PC-3 (cell line): ENCODE data around the gene TMEM181. TPM values are rescaled to one million over a fixed set of nuclear protein-coding genes. Genes with fewer than 3 reads are reported as not detected.
"Not testable (repeated sequence)": the region's sequence is repeated elsewhere in the genome, so short reads cannot be mapped to it uniquely, and the experiment has no call there.

Source experiments
- ATAC-seq: fragments of 200-7000 bp; cut with Tn5 transposase; 2 replicates; pipeline ENCODE4 v1.9.1; 2020; ENCODE audit warnings: mild to moderate bottlenecking, moderate library complexity
- BruUV-seq: library from RNA; stranded (reverse); fragments of 400-500 nt; replicated peaks from 2 replicates; lab custom pipeline; 2021; lab: Mats Ljungman, UMichigan
- CTCF ChIA-PET: fragments of 300-600 bp; sonication (Branson Sonifier 250); formaldehyde crosslinking; loops from one replicate; lab custom pipeline; 2022; ENCODE audit warnings: antibody characterized with exemption; lab: Charles Lee
- POLR2A ChIA-PET: fragments of 300-600 bp; sonication (Branson Sonifier 250); formaldehyde crosslinking; loops from one replicate; lab custom pipeline; 2022; ENCODE audit warnings: antibody characterized with exemption; ENCODE audit not compliant: unreplicated experiment; lab: Charles Lee
- DNase-seq: peaks from one replicate; pipeline ENCODE4 v3.0.0-alpha.2; 2015
- H2AFZ ChIP-seq: fragments of 300-600 bp; sonication (generic); 2 replicates; pipeline ENCODE4 v1.6.0; 2016; ENCODE audit warnings: antibody characterized with exemption, low read length
- H3F3A ChIP-seq: fragments of 300-600 bp; sonication (generic); one replicate; pipeline ENCODE4 v1.6.0; 2017; ENCODE audit warnings: antibody characterized with exemption, low read length, control low read depth, mild to moderate bottlenecking; ENCODE audit not compliant: unreplicated experiment
- H3K27ac ChIP-seq: fragments of 300-600 bp; sonication (generic); 2 replicates; pipeline ENCODE4 v1.5.1; 2016; ENCODE audit warnings: mild to moderate bottlenecking, low read length
- H3K27me3 ChIP-seq: fragments of 300-600 bp; sonication (generic); 2 replicates; pipeline ENCODE4 v1.6.1; 2016; ENCODE audit warnings: low read length, mixed read lengths
- H3K36me3 ChIP-seq: fragments of 300-600 bp; sonication (generic); 2 replicates; pipeline ENCODE4 v1.6.1; 2016; ENCODE audit warnings: low read depth, mixed run types, low read length, mixed read lengths
- H3K4me1 ChIP-seq: fragments of 300-600 bp; sonication (generic); 2 replicates; pipeline ENCODE4 v1.5.1; 2016; ENCODE audit warnings: low read length; ENCODE audit not compliant: insufficient read depth
- H3K4me2 ChIP-seq: fragments of 300-600 bp; sonication (generic); 2 replicates; pipeline ENCODE4 v1.6.0; 2016; ENCODE audit warnings: low read length
- H3K4me3 ChIP-seq: fragments of 300-600 bp; sonication (generic); 2 replicates; pipeline ENCODE4 v1.5.1; 2016; ENCODE audit warnings: mild to moderate bottlenecking, low read length, mixed read lengths
- H3K79me2 ChIP-seq: fragments of 300-600 bp; sonication (generic); 2 replicates; pipeline ENCODE4 v1.6.1; 2017; ENCODE audit warnings: low read length, mixed read lengths
- H3K9ac ChIP-seq: fragments of 300-600 bp; sonication (generic); 2 replicates; pipeline ENCODE4 v1.6.0; 2016; ENCODE audit warnings: mild to moderate bottlenecking, low read length
- H3K9me2 ChIP-seq: fragments of 300-600 bp; sonication (generic); replicated peaks from 2 replicates; pipeline ENCODE4 v1.6.1; 2016; ENCODE audit warnings: mixed run types, low read length, mixed read lengths
- H3K9me3 ChIP-seq: fragments of 300-600 bp; sonication (generic); 2 replicates; pipeline ENCODE4 v1.6.1; 2016; ENCODE audit warnings: low read length, mixed read lengths
- H4K20me1 ChIP-seq: fragments of 300-600 bp; sonication (generic); 2 replicates; pipeline ENCODE4 v1.6.1; 2016; ENCODE audit warnings: low read length, mixed read lengths
- EZH2 ChIP-seq: fragments of 300-600 bp; sonication (generic); IDR thresholded peaks from one replicate; pipeline ENCODE4 v1.6.1; 2017; ENCODE audit warnings: antibody characterized with exemption, mild to moderate bottlenecking, low read length; ENCODE audit not compliant: unreplicated experiment
- EZH2phosphoT487 ChIP-seq: fragments of 300-600 bp; sonication (generic); IDR thresholded peaks from 2 replicates; pipeline ENCODE4 v1.6.1; 2018; ENCODE audit warnings: mild to moderate bottlenecking, antibody characterized with exemption, low read length, borderline replicate concordance
- intact Hi-C: fragments of 100-400 bp; cut with micrococcal nuclease; formaldehyde crosslinking; loops from 2 replicates; pipeline ENCODE4 v1.9.0; 2023
- total RNA-seq: library from RNA; depleted of rRNA; stranded (reverse); fragments of >200 nt; gene quantifications from 2 replicates; pipeline ENCODE4 v1.2.3, GENCODE V29; 2014
- TF ChIP-seq, protein P1 (sequence below): fragments of 300-600 bp; sonication (generic); conservative IDR thresholded peaks from 2 replicates; pipeline ENCODE4 v1.5.1; 2017; ENCODE audit warnings: antibody characterized with exemption, low read depth, mild to moderate bottlenecking, low read length

Gene TMEM181
- total RNA-seq, 1 experiment from 2014 or later = 13.7 TPM

DNA sequence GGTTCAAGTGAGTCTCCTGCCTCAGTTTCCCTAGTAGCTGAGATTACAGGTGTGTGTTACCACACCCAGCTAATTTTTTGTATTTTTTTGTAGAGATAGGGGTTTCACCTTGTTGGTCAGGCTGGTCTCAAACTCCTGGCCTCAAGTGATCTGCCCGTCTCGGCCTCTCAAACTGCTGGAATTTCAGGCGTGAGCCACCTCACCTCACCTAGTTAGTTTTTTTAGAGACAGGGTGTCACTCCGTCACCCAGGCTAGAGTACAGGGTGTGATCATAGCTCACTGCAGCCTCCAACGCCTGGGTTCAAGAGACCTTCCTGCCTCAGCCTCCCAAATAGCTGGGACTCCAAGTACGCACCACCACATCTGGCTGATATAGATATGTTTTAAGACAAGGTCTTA lies 112.8 kb downstream of the TMEM181 start:
- intact Hi-C loops = no loop called here

DNA sequence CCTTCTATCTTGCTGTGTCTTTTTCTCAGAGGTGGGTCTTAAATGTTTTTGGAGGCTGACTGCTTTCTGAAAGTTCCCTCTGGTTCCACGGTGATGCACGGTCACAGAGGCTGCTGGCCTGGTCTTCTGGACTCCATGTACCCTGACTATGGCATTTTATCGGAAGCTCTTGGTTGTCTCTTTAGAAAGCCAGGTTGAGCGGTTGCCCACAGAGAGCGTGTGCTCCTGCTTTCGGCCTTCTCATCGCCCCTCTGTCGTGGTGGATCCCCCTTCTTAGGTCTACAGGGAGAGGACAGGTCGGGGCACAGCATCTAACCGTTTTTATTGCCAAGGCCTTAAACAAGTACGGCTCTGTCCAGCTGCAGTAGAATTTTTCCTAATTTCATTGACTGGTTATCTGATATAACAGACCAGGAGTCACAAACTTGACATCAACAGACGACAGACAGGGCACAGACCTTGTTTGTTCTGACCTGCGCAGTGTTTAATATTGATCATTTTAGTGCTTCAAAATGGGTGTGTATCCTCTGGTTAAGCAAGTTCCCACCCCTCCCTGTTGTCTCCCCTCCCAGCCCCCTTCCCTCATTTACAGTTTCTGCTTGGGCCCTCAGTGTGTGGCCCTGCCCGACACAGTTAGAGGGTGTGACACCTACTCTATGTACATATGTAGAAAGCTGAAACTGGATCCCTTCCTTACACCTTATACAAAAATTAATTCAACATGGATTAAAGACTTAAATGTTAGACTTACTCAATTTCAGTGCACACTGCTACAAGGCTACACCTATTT lies 114.6 kb downstream of the TMEM181 start:
- no peak overlapping the region for H3K4me3 ChIP-seq
- ChIA-PET POLR2A (no interaction called here), CTCF (no interaction called here)
- H3K4me1 ChIP-seq = no peaks in the 10 kb centered on the region
- H3K27me3 ChIP-seq = no peaks in the 10 kb centered on the region
- H3K36me3 ChIP-seq = no peaks in the 10 kb centered on the region
- no peaks in the 10 kb centered on the region for H3F3A ChIP-seq
- H3K4me2 ChIP-seq = no peak overlapping the region
- intact Hi-C loops = no loop called here
- H4K20me1 ChIP-seq = no peaks in the 10 kb centered on the region
- ATAC-seq (no peak), DNase-seq (no peak)
- no peaks in the 10 kb centered on the region for H3K79me2 ChIP-seq
- BruUV-seq = no TSS peak
- no peak overlapping the region for H2AFZ ChIP-seq
- no peak overlapping the region for H3K9ac ChIP-seq
- no peak overlapping the region for H3K27ac ChIP-seq
- H3K9me3 ChIP-seq = no peaks in the 10 kb centered on the region
- no peaks in the 10 kb centered on the region for H3K9me2 ChIP-seq
- TF ChIP-seq EZH2 (no peak), EZH2phosphoT487 (no peak)

More for the DNA sequence above, 112.8 kb downstream of the TMEM181 start:
- ChIA-PET CTCF (no interaction called here), POLR2A (no interaction called here)
- no peak overlapping the region for H3K4me3 ChIP-seq
- no peaks in the 10 kb centered on the region for H3F3A ChIP-seq
- TF ChIP-seq EZH2phosphoT487 (no peak), EZH2 (no peak)
- TF ChIP-seq, protein P1, sequence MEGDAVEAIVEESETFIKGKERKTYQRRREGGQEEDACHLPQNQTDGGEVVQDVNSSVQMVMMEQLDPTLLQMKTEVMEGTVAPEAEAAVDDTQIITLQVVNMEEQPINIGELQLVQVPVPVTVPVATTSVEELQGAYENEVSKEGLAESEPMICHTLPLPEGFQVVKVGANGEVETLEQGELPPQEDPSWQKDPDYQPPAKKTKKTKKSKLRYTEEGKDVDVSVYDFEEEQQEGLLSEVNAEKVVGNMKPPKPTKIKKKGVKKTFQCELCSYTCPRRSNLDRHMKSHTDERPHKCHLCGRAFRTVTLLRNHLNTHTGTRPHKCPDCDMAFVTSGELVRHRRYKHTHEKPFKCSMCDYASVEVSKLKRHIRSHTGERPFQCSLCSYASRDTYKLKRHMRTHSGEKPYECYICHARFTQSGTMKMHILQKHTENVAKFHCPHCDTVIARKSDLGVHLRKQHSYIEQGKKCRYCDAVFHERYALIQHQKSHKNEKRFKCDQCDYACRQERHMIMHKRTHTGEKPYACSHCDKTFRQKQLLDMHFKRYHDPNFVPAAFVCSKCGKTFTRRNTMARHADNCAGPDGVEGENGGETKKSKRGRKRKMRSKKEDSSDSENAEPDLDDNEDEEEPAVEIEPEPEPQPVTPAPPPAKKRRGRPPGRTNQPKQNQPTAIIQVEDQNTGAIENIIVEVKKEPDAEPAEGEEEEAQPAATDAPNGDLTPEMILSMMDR = no peak
- no peak for DNase-seq
- no peak overlapping the region for H3K9ac ChIP-seq
- ATAC-seq = no peak
- no peaks in the 10 kb centered on the region for H4K20me1 ChIP-seq
- H2AFZ ChIP-seq = no peak overlapping the region
- no peaks in the 10 kb centered on the region for H3K4me1 ChIP-seq
- no peaks in the 10 kb centered on the region for H3K36me3 ChIP-seq
- H3K79me2 ChIP-seq = no peaks in the 10 kb centered on the region
- no peak overlapping the region for H3K27ac ChIP-seq
- H3K27me3 ChIP-seq = no peaks in the 10 kb centered on the region
- no peak overlapping the region for H3K4me2 ChIP-seq
- no TSS peak for BruUV-seq
- H3K9me2 ChIP-seq = no peaks in the 10 kb centered on the region
- H3K9me3 ChIP-seq = no peaks in the 10 kb centered on the region

DNA sequence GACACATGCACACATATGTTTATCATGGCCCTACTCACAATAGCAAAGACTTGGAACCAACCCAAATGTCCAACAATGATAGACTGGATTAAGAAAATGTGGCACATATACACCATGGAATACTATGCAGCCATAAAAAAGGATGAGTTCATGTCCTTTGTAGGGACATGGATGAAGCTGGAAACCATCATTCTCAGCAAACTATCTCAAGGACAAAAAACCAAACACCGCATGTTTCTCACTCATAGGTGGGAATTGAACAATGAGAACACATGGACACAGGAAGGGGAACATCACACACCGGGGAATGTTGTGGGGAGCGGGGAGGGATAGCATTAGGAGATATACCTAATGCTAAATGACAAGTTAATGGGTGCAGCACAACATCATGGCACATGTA lies 117.2 kb downstream of the TMEM181 start:
- H3F3A ChIP-seq, H3K9ac ChIP-seq, H3K9me3 ChIP-seq, H3K4me3 ChIP-seq, BruUV-seq, DNase-seq, intact Hi-C loops, H4K20me1 ChIP-seq, H3K9me2 ChIP-seq, H3K27ac ChIP-seq, H3K4me2 ChIP-seq, H2AFZ ChIP-seq, POLR2A ChIA-PET, H3K27me3 ChIP-seq, H3K79me2 ChIP-seq, ATAC-seq, CTCF ChIA-PET, H3K4me1 ChIP-seq, H3K36me3 ChIP-seq: not testable (repeated sequence)
